Stimulated activated CD4-positive, alpha-beta T cell treated with anti-CD3 and anti-CD28 coated beads, TNF-alpha, amount 100 ng/mL, for 48 hours (primary cell): ENCODE results near the gene SLC9A2.

Experiments used
- DNase-seq, 3 donors: peaks; one replicate each; pipeline ENCODE4 v3.0.0-alpha.2; 2020; ENCODE audit warnings: low read depth in 3 of 3

The SLC9A2 gene

GRCh38 chr2:102674836-102675235 is 55.5 kb downstream of the SLC9A2 start:
- DNase-seq, result no peak

- DNase-seq, result no peak
Measured at GRCh38 chr2:102677244-102678215, 58.2 kb downstream of the SLC9A2 start.

GRCh38 chr2:102678442-102678841 is 59.1 kb downstream of the SLC9A2 start:
- no peak for DNase-seq

- DNase-seq, result no peak
Measured at GRCh38 chr2:102686479-102687439, 67.4 kb downstream of the SLC9A2 start.

GRCh38 chr2:102690012-102690411 is 70.7 kb downstream of the SLC9A2 start:
- no peak for DNase-seq

- DNase-seq, result no peak
Measured at GRCh38 chr2:102696463-102696862, 77.1 kb downstream of the SLC9A2 start.

- no peak for DNase-seq
Measured at GRCh38 chr2:102698369-102699111, 79.2 kb downstream of the SLC9A2 start.

- DNase-seq, result no peak
Measured at GRCh38 chr2:102703305-102703704, 84.0 kb downstream of the SLC9A2 start.

- no peak for DNase-seq
Measured at GRCh38 chr2:102703748-102704147, 84.4 kb downstream of the SLC9A2 start.

GRCh38 chr2:102704531-102704930 is 85.2 kb downstream of the SLC9A2 start:
- no peak for DNase-seq

- no peak for DNase-seq
Measured at GRCh38 chr2:102707796-102708695, 88.7 kb downstream of the SLC9A2 start.

- no peak for DNase-seq
Measured at GRCh38 chr2:102708847-102709559, 89.7 kb downstream of the SLC9A2 start.

- no peak for DNase-seq
Measured at GRCh38 chr2:102717308-102718018, 98.1 kb downstream of the SLC9A2 start.

- no peak for DNase-seq
Measured at GRCh38 chr2:102718387-102719316, 99.3 kb downstream of the SLC9A2 start.

GRCh38 chr2:102724016-102724490 is 104.7 kb downstream of the SLC9A2 start:
- DNase-seq, result no peak

GRCh38 chr2:102724553-102724952 is 105.2 kb downstream of the SLC9A2 start:
- no peak for DNase-seq

GRCh38 chr2:102726128-102727087 is 107.1 kb downstream of the SLC9A2 start:
- no peak for DNase-seq
